Gastrocnemius medialis (tissue), 4 donors: ENCODE results near the gene ADIPOR1. TPM values are rescaled to one million over a fixed set of nuclear protein-coding genes. Genes with fewer than 3 reads are reported as not detected.
"Not testable (repeated sequence)": the region's sequence is repeated elsewhere in the genome, so short reads cannot be mapped to it uniquely, and the experiment has no call there.

Experiments used
- ATAC-seq, 2 donors: fragments of 150-250 bp; one replicate each; pipeline ENCODE4 v1.9.1; 2016
- DNase-seq, 2 donors: peaks; one replicate each; pipeline ENCODE4 v3.0.0-alpha.2; 2019
- H3K27ac ChIP-seq, 4 donors: fragments of 200-600 bp; sonication (generic); 1 replicate in 1 of 4; 2 replicates in 3 of 4; pipeline ENCODE4 v1.5.1; 2016 to 2018; ENCODE audit warnings: mild to moderate bottlenecking in 2 of 4, moderate library complexity in 1 of 4
- H3K27me3 ChIP-seq, 3 donors: fragments of 200-600 bp; sonication (generic) in 2 of 3; 1 replicate in 1 of 3; 2 replicates in 2 of 3; pipeline versions ENCODE4 v1.5.1 to v1.6.0; 2016 to 2019; ENCODE audit warnings: mild to moderate bottlenecking in 1 of 3, moderate library complexity in 1 of 3
- H3K36me3 ChIP-seq, 2 donors: fragments of 200-600 bp; sonication (generic) in 1 of 2; one replicate each; pipeline ENCODE4 v1.5.1; 2017 to 2018
- H3K4me1 ChIP-seq, 2 donors: fragments of 200-600 bp; sonication (generic) in 1 of 2; one replicate each; pipeline ENCODE4 v1.5.1; 2016 to 2017; ENCODE audit warnings: mild to moderate bottlenecking in 2 of 2
- H3K4me3 ChIP-seq, 4 donors: fragments of 200-600 bp; sonication (generic) in 3 of 4; 1 replicate in 1 of 4; 2 replicates in 3 of 4; pipeline ENCODE4 v1.5.1; 2016 to 2019; ENCODE audit warnings: mild to moderate bottlenecking in 2 of 4
- H3K9me3 ChIP-seq, 3 donors: fragments of 200-600 bp; sonication (generic) in 2 of 3; 1 replicate in 1 of 3; 2 replicates in 2 of 3; pipeline ENCODE4 v1.5.1; 2016 to 2019
- POLR2A ChIP-seq, 2 donors: fragments of 450-650 bp; IDR thresholded peaks; one replicate each; pipeline ENCODE4 v1.6.1; 2017; ENCODE audit warnings: antibody characterized with exemption in 2 of 2, mild to moderate bottlenecking in 2 of 2, moderate library complexity in 2 of 2
- in situ Hi-C, 4 donors: fragments of 200-750 bp; cut with MboI; loops; one replicate each; pipeline versions ENCODE4 v1.15.0 to v1.8.0; 2017; ENCODE audit warnings: low sequenced_read_pairs in 4 of 4
- intact Hi-C: fragments of 100-400 bp; cut with DNase I; formaldehyde crosslinking; loops from one replicate; pipeline ENCODE4 v1.15.1; 2023; ENCODE audit warnings: low total_unique reads
- total RNA-seq, 4 donors: library from RNA; depleted of rRNA; stranded (reverse); fragments of >200 nt; gene quantifications; one replicate each; pipeline versions ENCODE4 v1.1.0 to v1.2.3, GENCODE V29; 2016
- TF ChIP-seq, protein P1 (sequence below), 5 experiments: fragments of 450-650 bp in 3 of 5; fragments of 200-600 bp in 2 of 5; sonication (generic) in 2 of 5; IDR thresholded peaks in 4 of 5; conservative IDR thresholded peaks in 1 of 5; 1 replicate in 4 of 5; 2 replicates in 1 of 5; pipeline ENCODE4 v1.5.1; 2016 to 2019; ENCODE audit warnings: antibody characterized with exemption in 5 of 5, mild to moderate bottlenecking in 3 of 5, moderate library complexity in 3 of 5

Gene ADIPOR1
- total RNA-seq, result 100 to 1,000 TPM; 103 to 133 (median 119) TPM

- in situ Hi-C loops, result no loop called here
- Histone ChIP-seq H3K36me3 (peaks cover 0 to 13% of the 10 kb centered on the region in 2 donors), H3K4me1 (peaks cover 79 to 80% of the 10 kb centered on the region in 2 donors), H3K4me3 (peak within 1 kb of the TSS; percentile 85 to 98 (median 94)), H3K27me3 (no peaks in the 10 kb centered on the region), H3K9me3 (no peaks in the 10 kb centered on the region), H3K27ac (peak within 1 kb of the TSS; percentile 98 to 100 (median 100))
- peak; percentile 91 to 93 for DNase-seq
- intact Hi-C loops, result loop anchor here (1.0 to 2.0 kb wide), 2 partner anchors 8 to 69 kb away; partner anchors contain the start of gene PPFIA4
- TF ChIP-seq, protein P1, sequence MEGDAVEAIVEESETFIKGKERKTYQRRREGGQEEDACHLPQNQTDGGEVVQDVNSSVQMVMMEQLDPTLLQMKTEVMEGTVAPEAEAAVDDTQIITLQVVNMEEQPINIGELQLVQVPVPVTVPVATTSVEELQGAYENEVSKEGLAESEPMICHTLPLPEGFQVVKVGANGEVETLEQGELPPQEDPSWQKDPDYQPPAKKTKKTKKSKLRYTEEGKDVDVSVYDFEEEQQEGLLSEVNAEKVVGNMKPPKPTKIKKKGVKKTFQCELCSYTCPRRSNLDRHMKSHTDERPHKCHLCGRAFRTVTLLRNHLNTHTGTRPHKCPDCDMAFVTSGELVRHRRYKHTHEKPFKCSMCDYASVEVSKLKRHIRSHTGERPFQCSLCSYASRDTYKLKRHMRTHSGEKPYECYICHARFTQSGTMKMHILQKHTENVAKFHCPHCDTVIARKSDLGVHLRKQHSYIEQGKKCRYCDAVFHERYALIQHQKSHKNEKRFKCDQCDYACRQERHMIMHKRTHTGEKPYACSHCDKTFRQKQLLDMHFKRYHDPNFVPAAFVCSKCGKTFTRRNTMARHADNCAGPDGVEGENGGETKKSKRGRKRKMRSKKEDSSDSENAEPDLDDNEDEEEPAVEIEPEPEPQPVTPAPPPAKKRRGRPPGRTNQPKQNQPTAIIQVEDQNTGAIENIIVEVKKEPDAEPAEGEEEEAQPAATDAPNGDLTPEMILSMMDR (IDR thresholded peaks at IDR 0.05 in 4 of 5, conservative IDR thresholded peaks at IDR 0.05 in 1 of 5), result no peak
- TF ChIP-seq POLR2A (IDR thresholded peaks at IDR 0.05), result peak; percentile 97 to 98
- ATAC-seq, result peak; percentile 43 to 49
Measured at GRCh38 chr1:202957733-202958543, at the start of gene ADIPOR1. ADIPOR1 (minus strand) TSS chr1:202958312; CDS start chr1:202951070, 7,242 bp downstream.

GRCh38 chr1:203006948-203007871 lies 49.1 kb upstream of the ADIPOR1 start, which contains the start of gene TMEM183A:
TMEM183A (plus strand) TSS chr1:203007374; CDS start chr1:203007466, 92 bp downstream.
- peak within 1 kb of the TSS; percentile 93 to 99 (median 97) for H3K27ac ChIP-seq
- no peaks in the 10 kb centered on the region for H3K27me3 ChIP-seq
- peak; percentile 95 to 97 for TF ChIP-seq POLR2A (IDR thresholded peaks at IDR 0.05)
- TF ChIP-seq, protein P1 (IDR thresholded peaks at IDR 0.05 in 4 of 5, conservative IDR thresholded peaks at IDR 0.05 in 1 of 5), result no peak
- H3K4me3 ChIP-seq, result peak within 1 kb of the TSS; percentile 91 to 100 (median 98)
- H3K36me3 ChIP-seq, result peaks cover 0 to 34% of the 10 kb centered on the region in 2 donors
- peak; percentile 93 to 96 for DNase-seq
- peaks cover 17 to 22% of the 10 kb centered on the region in 2 donors for H3K4me1 ChIP-seq
- peak; percentile 96 to 98 for ATAC-seq
- intact Hi-C loops, result loop anchor here (2.0 kb wide), 3 partner anchors 20 to 196 kb away; partner anchors contain the start of genes CYB5R1, PCAT6 and PPFIA4
- no peaks in the 10 kb centered on the region for H3K9me3 ChIP-seq
- in situ Hi-C loops, result no loop called here

- intact Hi-C loops, result loop anchor here (2.0 kb wide), 3 partner anchors 21 to 195 kb away; partner anchors contain the start of genes CYB5R1, PCAT6 and PPFIA4
- peaks cover 15 to 20% of the 10 kb centered on the region in 2 donors for H3K4me1 ChIP-seq
Measured at GRCh38 chr1:203005395-203006142, 47.5 kb upstream of the ADIPOR1 start.

DNA sequence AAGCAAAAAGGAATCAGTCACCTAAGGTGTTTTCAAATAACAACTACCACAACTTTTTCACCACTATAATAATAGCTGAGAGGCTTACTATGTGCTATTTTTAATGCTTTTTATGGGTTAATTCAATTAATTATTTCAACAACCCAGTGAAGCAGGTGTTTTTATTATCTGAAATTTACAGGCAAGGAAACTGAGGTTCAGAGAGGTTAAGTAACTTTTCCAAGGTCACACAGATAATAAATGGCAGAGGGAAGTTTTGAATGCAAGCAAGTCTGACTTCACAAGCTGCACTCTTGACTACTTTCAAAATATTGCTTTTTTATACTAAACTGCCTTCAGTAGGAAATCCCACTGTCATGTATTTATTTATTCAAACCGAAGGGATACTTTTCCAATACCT lies 44.8 kb upstream of the ADIPOR1 start:
- Histone ChIP-seq H3K4me3 (no peak overlapping the region), H3K9me3 (no peaks in the 10 kb centered on the region), H3K36me3 (no peaks in the 10 kb centered on the region), H3K27ac (no peak overlapping the region), H3K4me1 (peaks cover 4 to 6% of the 10 kb centered on the region in 2 donors), H3K27me3 (no peaks in the 10 kb centered on the region)
- no peak for DNase-seq
- TF ChIP-seq, protein P1 (IDR thresholded peaks at IDR 0.05 in 4 of 5, conservative IDR thresholded peaks at IDR 0.05 in 1 of 5), result no peak
- ATAC-seq, result no peak
- intact Hi-C loops, result no loop called here
- in situ Hi-C loops, result no loop called here

More at GRCh38 chr1:203005395-203006142, 47.5 kb upstream of the ADIPOR1 start:
- in situ Hi-C loops, H3K27ac ChIP-seq, H3K27me3 ChIP-seq, H3K9me3 ChIP-seq, DNase-seq, ATAC-seq: not testable (repeated sequence)
- Histone ChIP-seq H3K36me3 (peaks cover 0 to 20% of the 10 kb centered on the region in 2 donors), H3K4me3 (peak overlapping the region in 1 of 4 donors; percentile 99)
